H1 (cell line): Measurements from ENCODE around the gene BAD. TPM values are rescaled to one million over a fixed set of nuclear protein-coding genes. Genes with fewer than 3 reads are reported as not detected.
A peak's percentile ranks its signal among the peaks of the same experiment; 100 is the strongest.

Experiments used
- ATF2 ChIP-seq: IDR thresholded peaks from 2 replicates; pipeline ENCODE4 v1.6.1; 2012; ENCODE audit warnings: low read length, inconsistent platforms
- BACH1 ChIP-seq: IDR thresholded peaks from 2 replicates; pipeline ENCODE4 v1.6.1; 2012; ENCODE audit warnings: low read length, improper control_type of control experiment
- BRCA1 ChIP-seq: IDR thresholded peaks from 2 replicates; pipeline ENCODE4 v1.6.1; 2012; ENCODE audit warnings: low read depth, low read length, improper control_type of control experiment
- CBX8 ChIP-seq: fragments of 300-800, 300-1000 bp; sonication (generic); IDR thresholded peaks from 2 replicates; pipeline ENCODE4 v1.7.1; 2016; ENCODE audit warnings: low read depth, low read length, borderline replicate concordance
- CEBPB ChIP-seq: IDR thresholded peaks from 2 replicates; pipeline ENCODE4 v1.6.1; 2012; ENCODE audit warnings: low read depth, low read length
- CHD2 ChIP-seq: IDR thresholded peaks from 2 replicates; pipeline ENCODE4 v1.6.1; 2012; ENCODE audit warnings: low read length, improper control_type of control experiment
- CTCF ChIP-seq, 3 experiments: IDR thresholded peaks; 1 replicate in 2 of 3; 2 replicates in 1 of 3; pipeline versions ENCODE4 v1.5.1 to v1.6.1; 2011; ENCODE audit warnings: low read length in 3 of 3, mild to moderate bottlenecking in 3 of 3, inconsistent platforms in 2 of 3, low read depth in 1 of 3, moderate library complexity in 1 of 3; ENCODE audit not compliant: insufficient read depth in 1 of 3; ENCODE audit errors: control extremely low read depth in 1 of 3
- GTF2F1 ChIP-seq: IDR thresholded peaks from 2 replicates; pipeline ENCODE4 v1.6.1; 2012; ENCODE audit warnings: low read depth, low read length, improper control_type of control experiment, borderline replicate concordance
- HDAC2 ChIP-seq, 2 experiments: fragments of 300-600 bp in 1 of 2; sonication (generic) in 1 of 2; IDR thresholded peaks; 2 replicates each; pipeline ENCODE4 v1.6.1; 2011 to 2012; ENCODE audit warnings: low read depth in 2 of 2, low read length in 2 of 2, mild to moderate bottlenecking in 2 of 2, moderate library complexity in 2 of 2, borderline replicate concordance in 1 of 2, inconsistent platforms in 1 of 2
- MAFK ChIP-seq: IDR thresholded peaks from 2 replicates; pipeline ENCODE4 v1.6.1; 2012; ENCODE audit warnings: low read depth, mild to moderate bottlenecking, improper control_type of control experiment, low read length
- MAX ChIP-seq: IDR thresholded peaks from 2 replicates; pipeline ENCODE4 v1.6.1; 2012; ENCODE audit warnings: inconsistent platforms
- NANOG ChIP-seq: IDR thresholded peaks from 2 replicates; pipeline ENCODE4 v1.6.1; 2011; ENCODE audit warnings: low read length, low read depth, mild to moderate bottlenecking, inconsistent platforms; ENCODE audit not compliant: insufficient read depth, poor library complexity, severe bottlenecking
- PHF8 ChIP-seq: fragments of 200-600 bp; sonication (generic); conservative IDR thresholded peaks from 2 replicates; pipeline ENCODE4 v1.7.1; 2012; ENCODE audit warnings: low read depth, mild to moderate bottlenecking, inconsistent platforms, low read length, moderate library complexity
- POLR2A ChIP-seq, 2 experiments: IDR thresholded peaks; 1 replicate in 1 of 2; 2 replicates in 1 of 2; pipeline ENCODE4 v1.6.1; 2011; ENCODE audit warnings: low read depth in 2 of 2, low read length in 2 of 2, mild to moderate bottlenecking in 2 of 2; ENCODE audit errors: control extremely low read depth in 1 of 2
- POU5F1 ChIP-seq: IDR thresholded peaks from 2 replicates; pipeline ENCODE4 v1.6.1; 2011; ENCODE audit warnings: low read depth, mild to moderate bottlenecking, low read length, moderate library complexity
- RBBP5 ChIP-seq: IDR thresholded peaks from 2 replicates; pipeline ENCODE4 v1.7.1; 2012; ENCODE audit warnings: low read depth, mild to moderate bottlenecking, inconsistent platforms, low read length, moderate library complexity, borderline replicate concordance
- SIRT6 ChIP-seq: IDR thresholded peaks from one replicate; pipeline ENCODE4 v1.7.1; 2012; ENCODE audit warnings: low read length, inconsistent platforms
- SP4 ChIP-seq: IDR thresholded peaks from 2 replicates; pipeline ENCODE4 v1.6.1; 2012; ENCODE audit warnings: low read length, inconsistent platforms
- TAF1 ChIP-seq: IDR thresholded peaks from 2 replicates; pipeline ENCODE4 v1.6.1; 2011; ENCODE audit warnings: mild to moderate bottlenecking, low read depth, low read length
- TBP ChIP-seq: IDR thresholded peaks from 2 replicates; pipeline ENCODE4 v1.6.1; 2011; ENCODE audit warnings: low read depth, low read length, improper control_type of control experiment
- TCF12 ChIP-seq: IDR thresholded peaks from 2 replicates; pipeline ENCODE4 v1.6.1; 2011; ENCODE audit warnings: low read depth, mild to moderate bottlenecking, low read length
- polyA plus RNA-seq, 7 experiments: library from polyadenylated mRNA; depleted of rRNA in 3 of 7; stranded (reverse) in 5 of 7; unstranded in 2 of 7; fragments of >200 nt in 5 of 7; fragments of 200-250 nt in 2 of 7; gene quantifications; 1 replicate in 5 of 7; 2 replicates in 1 of 7; 4 replicates in 1 of 7; pipeline versions ENCODE4 v1.2.1 to v1.2.3, GENCODE V29; 2011 to 2013; ENCODE audit warnings: missing spikeins in 2 of 7, mixed read lengths in 2 of 7
- total RNA-seq: library from RNA; stranded (reverse); fragmentation: NEBNext Ultra II Directional; extraction: Animal tissue kit (Norgen Biotek cat#: 25700); gene quantifications from 2 replicates; pipeline ENCODE4 v1.2.1, GENCODE V29; 2021

BAD gene
- total and polyA plus RNA-seq, 2 of the 8 experiments (the other 6 are each of a cell fraction or from before 2014, with no cell fraction given) = 23.1 to 33.7 TPM

- TF ChIP-seq CTCF (IDR thresholded peaks at IDR 0.05; ENCODE audit: control extremely low read depth in 1 of 3, insufficient read depth in 1 of 3, low read depth in 1 of 3, low read length in 3 of 3) (no peak), HDAC2 (IDR thresholded peaks at IDR 0.05; ENCODE audit: borderline replicate concordance in 1 of 2, low read depth in 2 of 2, low read length in 2 of 2) (no peak), BACH1 (no peak), CEBPB (no peak), PHF8 (peak; percentile 44), CBX8 (no peak), MAFK (no peak), MAX (0 out of 2 replicates have a peak, but pooled peaks have one; percentile 5), GTF2F1 (no peak), CHD2 (no peak), TCF12 (no peak), SIRT6 (no peak), NANOG (no peak), POU5F1 (no peak), TAF1 (no peak), TBP (no peak), SP4 (no peak), RBBP5 (no peak), ATF2 (no peak), POLR2A (IDR thresholded peaks at IDR 0.05; ENCODE audit: control extremely low read depth in 1 of 2, low read depth in 2 of 2, low read length in 2 of 2) (peak in 1 of 2 experiments; percentile 4; a peak in 2 of 3 replicates), BRCA1 (no peak)
Measured at GRCh38 chr11:64245797-64246620, 38.5 kb downstream of the BAD start (continued).
